GM21528 (cell line): Measurements from ENCODE around the gene CARM1.
"Not testable (repeated sequence)": the region's sequence is repeated elsewhere in the genome, so short reads cannot be mapped to it uniquely, and the experiment has no call there.

ENCODE experiments used
- ATAC-seq: cut with Tn5 transposase; IDR thresholded peaks from one replicate; pipeline ENCODE4 v1.9.1; 2021; ENCODE audit warnings: mild to moderate bottlenecking, moderate library complexity; ENCODE audit not compliant: unreplicated experiment, low FRiP score

CARM1 gene

DNA sequence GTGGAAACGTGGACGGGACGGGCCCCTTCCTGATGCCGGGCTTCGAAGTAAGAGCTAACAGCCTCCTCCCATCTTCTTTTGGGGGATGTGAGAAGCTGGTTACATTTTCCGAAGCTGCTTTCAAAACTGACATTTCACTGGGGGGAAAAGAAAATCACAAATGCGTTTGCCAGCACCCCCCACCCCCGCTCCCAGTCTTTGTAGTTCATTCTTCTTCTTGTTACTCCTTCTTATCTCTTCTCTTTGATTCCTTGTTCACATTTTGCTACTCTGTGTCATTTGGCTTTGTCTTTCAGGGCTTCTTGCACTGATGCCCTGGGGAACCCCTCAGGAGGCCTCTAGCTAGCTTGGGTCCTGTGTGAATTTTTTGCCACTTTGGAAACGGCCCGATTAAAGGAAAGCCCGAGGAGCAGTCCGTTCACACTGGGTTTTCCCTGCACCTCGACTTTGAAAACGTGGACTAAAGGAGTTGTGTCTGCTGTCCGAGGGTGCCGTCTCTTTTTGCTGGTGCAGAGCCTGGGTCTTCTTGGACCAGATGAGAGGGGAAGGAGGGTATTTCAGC is 1.3 kb downstream of the CARM1 start:
- ATAC-seq, result no peak

DNA sequence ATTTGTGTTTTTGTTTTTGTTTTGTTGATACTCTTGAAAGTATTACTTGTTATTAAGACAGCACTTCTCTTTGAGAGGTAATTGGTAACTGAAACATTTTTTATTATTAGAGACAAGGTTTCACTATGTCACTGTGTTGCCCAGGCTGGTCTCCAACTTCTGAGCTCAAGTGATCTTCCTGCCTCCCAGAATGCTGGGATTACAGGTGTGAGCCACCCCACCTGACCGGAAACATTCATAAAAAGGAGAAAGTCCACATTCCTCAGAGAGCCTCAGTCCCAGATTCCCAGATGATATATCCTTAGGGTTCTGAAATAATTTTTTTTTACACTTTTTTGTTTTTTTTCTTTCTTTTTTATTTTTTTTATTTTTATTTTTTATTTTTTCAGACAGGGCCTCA is 2.7 kb downstream of the CARM1 start:
- no peak for ATAC-seq

DNA sequence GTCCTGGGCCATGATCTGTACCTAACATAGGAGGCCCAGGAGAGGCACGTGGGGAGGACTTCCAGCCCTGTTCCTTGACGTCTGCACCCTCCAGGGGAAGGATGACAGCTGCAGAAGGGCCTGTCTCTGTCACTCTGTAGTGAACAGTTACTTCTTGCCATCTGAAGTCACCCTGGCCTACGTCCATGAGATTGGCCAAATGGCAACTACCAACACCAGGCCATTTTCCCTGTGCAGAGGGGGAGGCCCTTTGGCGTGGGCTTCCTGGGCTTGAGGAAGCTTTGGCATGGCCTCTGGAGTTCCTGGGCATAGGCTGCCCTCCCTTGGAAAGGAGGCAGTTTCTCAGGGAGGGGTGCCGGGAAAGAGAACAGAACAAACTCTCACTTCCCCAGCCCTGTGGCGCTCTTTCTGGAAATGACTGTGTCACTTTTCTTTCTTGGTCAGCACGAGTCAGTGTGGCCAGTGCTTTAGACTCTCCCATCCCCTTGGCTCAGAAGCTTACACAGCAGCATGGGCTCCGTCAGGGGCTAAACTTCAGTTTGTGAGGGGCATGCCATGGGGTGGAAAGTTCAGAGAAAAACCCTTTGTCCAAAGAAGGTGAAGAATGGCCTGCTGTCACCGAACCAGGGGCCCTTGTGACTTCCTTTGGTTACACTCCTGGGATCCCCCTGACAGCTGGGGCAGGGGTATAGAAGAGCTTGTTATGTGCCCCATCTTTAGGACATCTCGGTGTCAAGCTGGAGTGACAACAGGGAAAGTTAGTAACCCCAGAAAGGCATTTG is 5.3 kb downstream of the CARM1 start:
- peak; percentile 42 for ATAC-seq

DNA sequence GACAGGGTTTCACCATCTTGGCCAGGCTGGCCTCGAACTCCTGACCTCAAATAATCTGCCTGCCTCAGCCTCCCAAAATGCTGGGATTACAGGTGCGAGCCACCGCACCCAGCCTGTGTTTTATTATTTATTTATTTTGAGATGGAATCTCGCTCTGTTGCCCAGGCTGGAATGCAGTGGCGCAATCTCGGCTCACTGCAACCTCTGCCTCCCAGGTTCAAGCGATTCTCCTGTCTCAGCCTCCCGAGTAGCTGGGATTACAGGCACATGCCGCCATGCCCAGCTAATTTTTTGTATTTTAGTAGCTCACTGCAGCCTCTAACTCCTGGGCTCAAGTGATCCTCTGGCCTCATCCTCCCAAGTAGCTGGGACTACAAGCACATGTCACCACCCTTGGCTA is 6.3 kb downstream of the CARM1 start:
- not testable (repeated sequence) for ATAC-seq

DNA sequence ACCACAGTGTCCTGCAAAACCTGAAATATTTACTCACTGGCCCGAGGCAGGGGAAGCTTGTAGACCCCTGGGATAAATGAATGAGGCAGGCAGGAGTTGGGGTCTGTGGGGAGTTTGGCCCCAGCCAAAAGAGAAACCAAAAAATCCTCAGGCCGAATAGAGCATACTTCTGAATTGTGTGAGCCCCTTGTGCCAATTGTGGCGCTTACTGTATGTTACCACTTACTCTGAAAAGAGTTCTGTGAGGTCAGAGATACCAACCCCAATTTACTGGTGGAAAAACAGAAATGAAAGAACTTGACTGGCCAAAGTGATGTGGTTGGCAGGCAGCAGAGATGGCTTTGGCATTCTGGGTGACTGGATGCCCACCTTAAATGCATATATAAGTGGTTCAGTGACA is 6.9 kb downstream of the CARM1 start:
- no peak for ATAC-seq

DNA sequence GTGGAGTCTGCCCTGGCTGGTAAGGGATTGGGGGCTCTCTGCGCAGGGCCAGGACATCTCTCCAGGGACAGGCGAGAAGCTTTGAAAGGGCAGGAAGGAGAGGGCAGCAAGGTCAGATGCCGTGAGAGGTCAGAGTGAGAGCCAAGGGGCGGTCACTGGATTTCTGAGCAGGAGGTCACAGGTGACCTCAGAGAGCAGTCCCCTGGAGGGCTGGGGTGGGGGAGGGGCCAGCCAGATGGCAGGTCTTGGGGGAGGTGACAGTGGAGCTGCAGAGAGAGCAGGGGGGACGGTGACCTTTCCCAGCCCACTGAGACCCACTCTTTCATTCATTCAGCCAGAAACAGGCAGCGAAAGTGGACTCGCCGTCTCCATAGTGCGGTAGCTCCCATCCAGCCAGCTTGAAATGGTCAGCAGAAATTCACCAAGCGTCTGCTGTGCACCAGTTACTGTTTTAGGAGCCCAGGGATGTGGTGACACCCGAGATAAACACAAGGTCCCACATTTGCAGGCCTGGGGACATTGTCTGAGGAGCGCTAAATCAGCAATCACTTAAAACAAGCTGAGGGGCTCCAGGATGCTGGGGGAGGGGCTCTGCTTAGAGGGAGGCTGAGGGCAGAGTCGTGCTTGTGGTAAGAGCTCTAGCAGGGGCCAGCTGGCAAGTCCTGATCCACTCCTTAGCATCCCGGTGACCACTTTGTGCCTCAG is 10.2 kb downstream of the CARM1 start:
- ATAC-seq, result no peak

DNA sequence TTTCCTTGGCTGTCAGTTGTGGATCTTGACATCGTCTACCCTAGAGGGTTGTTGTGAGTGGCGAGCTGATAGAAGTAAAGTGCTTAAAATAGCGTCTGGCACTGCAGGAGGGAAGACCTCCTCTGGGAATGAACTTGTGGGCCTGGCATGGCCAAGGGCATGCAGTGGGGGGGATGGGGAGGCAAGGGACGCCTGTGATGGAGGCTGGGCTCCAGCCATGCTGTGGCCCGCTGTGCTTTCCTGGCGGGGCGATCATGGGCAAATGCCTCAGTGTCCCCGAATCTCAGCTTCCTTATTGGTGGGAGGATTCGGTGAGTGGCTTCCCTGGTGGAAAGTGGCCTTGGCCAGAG is 10.7 kb downstream of the CARM1 start:
- no peak for ATAC-seq

DNA sequence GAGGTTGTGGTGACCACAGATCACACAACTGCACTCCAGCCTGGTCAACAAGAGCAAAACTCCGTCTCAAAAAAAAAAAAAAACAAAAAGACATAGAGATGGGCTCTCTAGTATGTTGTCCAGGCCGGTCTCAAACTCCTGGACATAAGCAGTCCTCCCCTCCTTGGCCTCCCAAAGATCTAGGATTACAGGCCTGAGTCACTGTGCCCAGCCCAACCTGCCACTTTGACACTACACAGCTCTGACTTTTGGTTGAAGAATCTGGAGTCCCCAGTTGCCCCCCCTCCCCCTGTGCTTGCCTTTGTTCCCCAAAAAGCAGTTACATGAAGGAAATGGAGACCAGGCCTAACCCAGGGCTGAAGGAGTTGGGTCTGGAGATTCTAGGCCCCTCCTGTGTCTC is 12.9 kb downstream of the CARM1 start:
- ATAC-seq, result no peak

DNA sequence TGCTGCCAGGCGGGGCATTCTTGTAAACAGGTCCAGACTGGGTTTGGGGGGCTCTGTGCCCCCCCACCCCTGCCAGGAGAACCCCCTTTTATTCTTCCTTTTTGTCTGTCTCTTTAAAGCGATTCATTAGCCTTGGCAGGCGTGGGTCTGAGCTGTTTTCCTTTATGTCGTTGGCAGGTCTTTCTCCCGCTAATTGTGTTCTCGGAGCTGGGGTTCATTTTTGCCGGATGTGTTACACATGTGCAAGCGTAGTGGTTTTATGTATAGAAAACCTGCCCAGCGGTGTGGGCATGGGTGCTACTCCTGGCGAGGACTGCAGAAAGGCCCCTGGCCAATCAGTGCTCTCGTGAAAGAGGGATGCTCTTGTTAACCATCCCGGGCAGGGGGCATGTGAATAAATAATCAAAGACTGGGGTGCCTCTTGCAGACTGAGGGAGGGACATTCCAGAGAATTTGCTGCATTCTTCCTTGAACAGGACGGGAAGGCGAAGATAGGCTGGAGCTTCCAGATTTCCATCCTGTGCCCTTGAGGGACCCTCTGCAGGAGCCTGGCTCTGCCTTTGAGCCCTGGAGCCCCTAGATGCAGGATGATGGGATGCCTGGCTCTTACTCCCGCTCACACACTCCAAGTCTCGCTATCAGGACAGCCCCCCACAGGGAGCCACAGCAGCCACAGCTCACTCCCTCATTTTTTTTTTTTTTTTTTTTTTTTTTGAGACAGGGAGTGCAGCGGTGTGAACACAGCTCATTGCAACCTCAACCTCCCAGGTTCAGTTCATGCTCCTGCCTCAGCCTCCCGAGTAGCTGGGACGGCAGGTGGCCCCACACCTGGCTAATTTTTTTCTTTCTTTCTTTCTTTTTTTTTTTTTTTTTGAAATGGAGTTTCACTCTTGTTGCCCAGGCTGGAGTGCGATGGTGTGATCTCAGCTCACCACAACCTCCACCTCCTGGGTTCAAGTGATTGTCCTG is 14.1 kb downstream of the CARM1 start:
- no peak for ATAC-seq

DNA sequence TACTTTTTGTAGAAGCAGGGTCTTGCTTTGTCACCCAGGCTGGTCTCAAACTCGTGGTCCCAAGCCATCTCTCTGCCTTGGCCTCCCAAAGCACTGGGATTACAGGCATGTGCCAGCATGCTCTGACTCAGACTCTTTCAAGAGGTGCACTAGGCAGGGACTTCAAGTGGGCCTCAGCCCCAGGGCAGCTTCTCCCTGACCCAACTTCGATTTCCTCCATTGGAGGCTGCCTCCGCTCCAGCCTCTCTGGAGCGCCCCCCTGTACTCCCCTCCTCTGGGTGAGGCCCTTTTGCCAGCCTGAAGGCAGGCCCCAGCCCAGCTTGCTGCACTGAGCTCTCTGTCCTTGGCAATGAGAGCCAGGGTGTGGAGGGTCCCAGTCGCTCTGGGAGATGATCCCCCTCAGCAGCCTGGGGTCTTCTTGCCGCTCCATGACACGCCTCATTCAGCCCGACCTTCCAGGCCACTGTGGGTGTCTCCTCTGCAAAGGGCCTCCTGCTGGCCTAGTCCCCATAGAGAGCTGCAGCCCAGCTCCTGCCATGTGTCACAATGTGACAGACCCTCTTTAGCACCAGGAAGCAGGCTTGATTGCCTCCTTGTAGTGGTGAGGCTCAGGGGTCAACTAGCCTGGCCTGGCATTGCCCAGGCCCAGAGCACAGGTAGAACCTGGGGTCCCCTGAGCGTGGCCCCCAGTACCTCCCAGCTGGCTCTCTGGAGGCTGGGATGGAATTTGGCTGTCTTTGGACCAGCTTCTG is 16.4 kb downstream of the CARM1 start:
- no peak for ATAC-seq

DNA sequence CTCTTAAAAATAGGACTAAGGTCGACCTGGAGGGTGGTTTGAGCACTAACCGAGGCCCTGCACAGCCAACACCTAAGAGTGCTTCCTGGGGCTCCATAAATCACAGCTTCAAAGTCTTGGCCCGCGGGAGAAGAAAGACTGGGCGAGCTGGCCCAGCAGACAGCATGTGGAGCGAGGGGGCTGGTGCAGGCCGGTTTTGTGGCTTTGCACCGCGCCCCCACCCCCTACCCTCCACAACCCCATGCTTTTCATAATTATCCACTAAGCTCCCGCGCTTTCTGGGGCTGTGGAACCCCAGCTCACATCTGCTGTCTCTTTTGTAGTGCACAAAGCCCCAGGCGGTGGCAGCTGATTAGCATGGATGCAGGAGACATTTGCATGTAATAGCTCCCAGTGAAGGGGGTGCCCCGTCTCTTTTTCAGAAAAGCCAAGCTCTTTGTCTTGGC is 17.1 kb downstream of the CARM1 start:
- ATAC-seq, result no peak

DNA sequence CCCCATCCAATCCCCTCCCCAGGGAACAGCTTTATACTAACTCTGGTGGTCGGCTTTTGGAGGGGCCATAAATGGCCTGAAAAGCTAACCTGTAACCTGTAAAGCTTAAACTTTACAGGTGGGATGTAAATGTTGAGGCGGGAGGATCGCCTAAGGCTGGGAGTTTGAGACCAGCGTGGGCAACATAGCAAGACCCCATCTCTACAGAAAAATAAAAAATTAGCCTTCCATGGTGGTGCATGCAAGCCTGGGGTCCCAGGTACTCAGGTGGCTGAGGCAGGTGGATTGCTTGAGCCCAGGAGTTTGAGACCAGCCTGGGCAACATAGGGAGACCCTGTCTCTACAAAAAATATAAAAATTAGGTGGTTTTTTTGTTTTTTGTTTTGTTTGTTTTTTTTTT is 18.5 kb downstream of the CARM1 start:
- no peak for ATAC-seq

DNA sequence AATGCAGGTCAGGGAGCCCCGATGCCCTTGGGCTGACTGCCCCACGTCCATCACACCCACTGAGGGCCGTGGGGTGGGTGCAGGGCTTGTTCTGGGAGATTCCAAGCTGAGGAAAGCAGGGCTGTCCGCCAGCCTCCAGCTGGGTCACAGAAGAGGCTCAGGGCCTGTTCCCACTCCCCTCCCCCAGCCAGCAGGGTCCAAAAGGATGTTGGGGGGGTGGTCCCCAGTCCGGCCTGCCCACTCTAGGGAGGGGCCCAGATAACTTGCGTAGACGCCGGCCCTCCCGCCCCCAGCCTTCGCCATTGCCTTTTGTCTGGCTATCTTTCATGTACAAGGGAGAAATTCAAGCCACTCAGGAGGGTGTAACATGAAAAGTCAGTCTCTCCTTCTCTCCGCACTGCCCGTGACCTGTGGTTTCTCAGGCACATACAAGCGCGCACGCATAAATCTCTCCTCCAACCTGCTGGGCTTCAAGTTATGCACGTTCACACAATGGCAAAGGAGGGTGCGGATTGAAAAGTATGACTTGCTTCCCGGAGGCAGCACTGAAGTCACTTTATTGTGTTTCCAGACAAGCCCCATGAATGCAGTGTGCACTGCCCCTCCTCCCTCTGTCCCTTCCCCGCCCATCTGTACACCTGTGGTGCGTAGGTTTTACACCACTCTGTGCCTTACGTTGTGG is 20.2 kb downstream of the CARM1 start:
- no peak for ATAC-seq

DNA sequence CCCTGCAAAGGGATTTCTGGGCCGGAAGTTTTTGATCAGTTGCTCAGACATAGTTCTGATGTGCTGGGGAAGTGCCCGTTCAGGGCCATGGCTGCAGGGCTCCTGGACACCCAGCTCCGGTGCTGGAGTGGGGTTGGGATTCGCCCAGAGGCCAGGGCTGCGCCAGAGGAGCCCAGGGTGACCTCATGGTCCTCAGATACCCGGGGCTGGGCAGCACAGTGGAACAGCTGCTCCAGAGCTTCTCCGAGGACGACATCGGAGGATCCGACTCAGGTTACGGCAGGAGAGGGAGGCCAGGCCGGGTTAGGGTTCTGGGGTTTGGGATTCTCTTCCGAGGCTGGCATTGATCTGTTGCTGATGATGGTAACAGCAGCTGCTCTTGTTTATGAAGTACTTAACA is 20.9 kb downstream of the CARM1 start:
- no peak for ATAC-seq

DNA sequence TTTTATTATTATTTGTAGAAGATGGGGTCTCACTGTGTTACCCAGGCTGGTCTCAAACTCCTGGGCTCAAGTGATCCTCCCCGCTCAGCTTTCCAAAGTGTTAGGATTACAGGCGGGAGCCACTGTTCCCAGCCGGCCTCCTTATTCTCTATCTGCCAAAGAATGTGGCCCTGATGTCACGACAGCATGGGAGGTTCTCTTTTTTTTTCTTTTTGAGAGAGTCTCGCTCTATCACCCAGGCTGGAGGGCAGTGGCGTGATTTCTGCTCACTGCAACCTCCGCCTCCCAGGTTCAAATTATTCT is 23.5 kb downstream of the CARM1 start:
- ATAC-seq, result no peak

DNA sequence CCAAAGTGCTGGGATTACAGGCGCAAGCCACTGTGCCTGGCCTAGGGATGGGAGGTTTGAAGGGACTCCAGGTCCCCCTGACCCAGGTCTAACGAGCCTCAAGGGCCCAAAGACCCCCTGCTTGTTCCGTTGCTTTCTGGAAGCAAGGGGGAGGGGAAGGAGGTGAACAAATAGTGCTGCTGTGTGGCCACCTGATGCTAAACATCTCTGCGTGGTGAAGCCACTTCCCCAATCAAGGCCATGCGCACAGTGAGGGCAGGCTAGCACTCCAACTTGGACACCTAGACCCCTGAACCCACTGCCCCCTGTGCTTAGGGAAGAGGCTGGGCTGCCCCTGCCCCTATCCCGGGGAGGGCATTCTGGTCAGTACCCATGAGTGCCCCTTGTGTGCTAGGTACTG is 24.0 kb downstream of the CARM1 start:
- ATAC-seq, result no peak

DNA sequence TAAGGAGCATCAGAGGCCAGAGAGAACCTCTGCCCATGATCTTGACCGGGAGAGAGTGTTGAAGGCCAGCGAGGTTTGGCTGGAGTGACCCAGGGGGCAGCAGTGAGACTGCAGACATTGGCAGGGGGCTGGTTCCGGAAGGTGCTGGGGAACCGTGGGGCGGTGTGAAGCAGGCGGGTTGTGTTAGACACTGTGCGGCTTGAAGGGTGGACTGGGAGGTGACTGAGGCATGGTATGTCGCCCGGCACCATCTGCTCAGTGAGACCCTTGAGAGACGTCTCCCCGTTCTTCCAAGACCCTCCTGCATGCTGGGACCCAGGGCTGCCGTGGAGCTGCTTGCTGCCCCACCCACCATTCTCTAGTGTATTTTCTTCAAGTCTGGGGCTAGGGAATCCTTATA is 24.6 kb downstream of the CARM1 start:
- ATAC-seq, result no peak

DNA sequence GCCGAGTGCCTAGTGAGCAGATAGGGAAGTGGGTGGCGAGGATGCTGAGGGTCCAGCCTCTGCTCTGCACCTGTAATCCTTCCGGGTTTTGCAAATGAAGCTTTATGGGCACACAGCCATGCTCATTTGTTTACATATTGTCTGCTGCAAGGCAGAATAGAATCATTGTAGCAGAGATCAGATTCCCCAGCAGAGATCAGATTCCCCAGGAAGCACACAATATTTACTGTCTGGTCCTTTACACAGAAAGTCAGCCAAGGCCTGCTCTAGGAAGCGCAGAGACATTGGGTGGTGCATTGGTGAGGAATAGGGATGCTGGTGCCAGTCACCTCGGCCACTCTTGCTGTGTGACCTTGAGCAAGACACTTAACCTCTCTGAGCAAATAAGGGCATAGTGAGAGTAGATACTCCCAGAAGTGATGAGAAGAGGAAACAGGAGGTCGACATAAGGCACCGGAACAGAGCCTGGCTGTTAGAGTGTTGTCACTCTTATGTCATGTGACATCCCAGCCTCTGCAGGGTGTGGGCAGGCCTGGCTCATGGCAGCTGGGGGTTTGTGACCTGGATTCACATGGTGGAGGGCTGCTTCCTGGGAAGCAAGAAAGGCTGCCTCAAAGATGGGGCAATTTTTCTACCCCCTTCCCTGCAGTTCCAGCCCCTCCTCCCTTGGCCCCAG is 25.6 kb downstream of the CARM1 start:
- ATAC-seq, result no peak

DNA sequence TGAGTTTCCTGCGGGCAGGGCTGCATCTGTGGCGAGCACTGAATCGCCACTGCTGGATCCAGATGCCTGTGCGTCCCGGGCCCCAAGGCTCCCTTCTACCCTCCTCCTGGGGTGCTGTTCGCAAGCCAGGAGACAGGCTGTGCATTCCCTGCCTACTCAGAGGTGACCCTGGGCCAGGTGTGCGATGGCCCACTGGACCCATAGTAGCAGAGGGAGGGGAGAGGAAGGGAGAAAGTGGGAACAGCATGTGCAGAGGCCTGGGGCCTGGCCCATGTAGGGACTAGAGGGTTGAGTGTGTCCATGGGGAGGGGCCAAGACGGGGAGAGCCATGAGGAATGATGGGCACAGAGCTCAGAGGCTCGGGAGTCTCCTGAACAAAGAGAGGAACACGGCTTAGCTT is 27.3 kb downstream of the CARM1 start:
- ATAC-seq, result no peak
